GM12874 (cell line): ENCODE data around the gene RECK.

Experiments
- TF ChIP-seq, protein P1 (sequence below): IDR thresholded peaks from 2 replicates; pipeline ENCODE4 v1.5.1; 2011; ENCODE audit warnings: low read depth, mild to moderate bottlenecking, control low read depth, low read length, moderate library complexity; ENCODE audit not compliant: insufficient read depth

RECK gene

DNA sequence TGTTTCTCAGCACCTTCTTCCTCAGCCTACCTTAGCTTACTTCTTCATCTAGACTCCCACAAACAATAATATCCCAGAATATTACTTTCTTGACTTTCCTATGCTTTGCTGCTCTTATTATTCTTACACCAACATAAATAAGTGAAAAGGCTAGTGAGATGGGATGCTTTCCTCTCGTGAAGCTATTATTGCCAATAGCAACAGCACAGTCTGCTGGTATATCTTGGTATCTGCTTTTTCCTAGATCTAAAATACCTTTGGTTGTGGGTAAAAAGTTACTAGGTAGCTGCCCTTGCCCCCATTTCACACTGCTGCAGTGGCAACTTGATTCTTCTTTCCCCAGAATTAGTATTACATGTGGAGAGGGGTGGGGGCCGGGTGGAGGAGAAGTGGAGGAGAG lies 73.7 kb downstream of the RECK start:
- TF ChIP-seq, protein P1, sequence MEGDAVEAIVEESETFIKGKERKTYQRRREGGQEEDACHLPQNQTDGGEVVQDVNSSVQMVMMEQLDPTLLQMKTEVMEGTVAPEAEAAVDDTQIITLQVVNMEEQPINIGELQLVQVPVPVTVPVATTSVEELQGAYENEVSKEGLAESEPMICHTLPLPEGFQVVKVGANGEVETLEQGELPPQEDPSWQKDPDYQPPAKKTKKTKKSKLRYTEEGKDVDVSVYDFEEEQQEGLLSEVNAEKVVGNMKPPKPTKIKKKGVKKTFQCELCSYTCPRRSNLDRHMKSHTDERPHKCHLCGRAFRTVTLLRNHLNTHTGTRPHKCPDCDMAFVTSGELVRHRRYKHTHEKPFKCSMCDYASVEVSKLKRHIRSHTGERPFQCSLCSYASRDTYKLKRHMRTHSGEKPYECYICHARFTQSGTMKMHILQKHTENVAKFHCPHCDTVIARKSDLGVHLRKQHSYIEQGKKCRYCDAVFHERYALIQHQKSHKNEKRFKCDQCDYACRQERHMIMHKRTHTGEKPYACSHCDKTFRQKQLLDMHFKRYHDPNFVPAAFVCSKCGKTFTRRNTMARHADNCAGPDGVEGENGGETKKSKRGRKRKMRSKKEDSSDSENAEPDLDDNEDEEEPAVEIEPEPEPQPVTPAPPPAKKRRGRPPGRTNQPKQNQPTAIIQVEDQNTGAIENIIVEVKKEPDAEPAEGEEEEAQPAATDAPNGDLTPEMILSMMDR = 0 out of 2 replicates have a peak, but pooled peaks have one; percentile 3

DNA sequence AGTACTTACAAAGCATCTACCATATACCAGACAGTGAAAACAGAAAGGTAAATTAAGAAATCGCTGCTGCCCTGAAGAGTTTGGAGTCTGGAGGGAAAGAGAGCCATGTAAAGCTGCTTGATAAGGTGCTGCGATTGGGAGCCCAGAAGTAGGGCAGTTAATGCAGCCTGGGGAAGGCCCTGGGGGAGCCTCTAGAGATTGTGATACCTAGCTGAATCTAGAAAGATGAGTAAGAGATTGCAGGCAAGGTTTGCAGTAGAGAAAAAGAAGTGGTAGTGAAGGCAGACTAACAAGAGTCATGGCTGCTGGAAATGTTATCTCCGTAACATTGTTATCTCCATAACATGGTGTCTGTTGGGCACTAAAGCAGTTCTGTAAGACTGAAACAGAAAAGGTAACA lies 75.8 kb downstream of the RECK start:
- TF ChIP-seq, protein P1 = no peak

DNA sequence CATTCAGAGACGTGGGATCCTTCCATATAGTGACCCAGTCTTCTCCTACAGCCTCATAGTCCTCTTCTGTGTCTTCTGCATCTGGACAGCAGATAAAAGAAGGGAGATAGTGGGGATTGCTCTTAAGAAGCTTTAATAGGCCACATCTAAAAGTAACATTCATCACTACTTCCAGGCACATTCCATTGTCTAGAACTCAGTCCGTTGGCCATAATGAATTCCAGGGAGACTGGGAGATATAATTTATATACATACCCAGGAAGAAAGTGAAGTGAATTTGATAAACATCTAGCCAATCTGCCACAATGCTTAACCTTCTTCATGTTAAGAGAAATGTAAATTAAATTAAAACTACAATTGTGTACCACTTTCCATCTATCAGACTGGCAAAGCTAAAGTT lies 77.3 kb downstream of the RECK start:
- TF ChIP-seq, protein P1 = no peak

DNA sequence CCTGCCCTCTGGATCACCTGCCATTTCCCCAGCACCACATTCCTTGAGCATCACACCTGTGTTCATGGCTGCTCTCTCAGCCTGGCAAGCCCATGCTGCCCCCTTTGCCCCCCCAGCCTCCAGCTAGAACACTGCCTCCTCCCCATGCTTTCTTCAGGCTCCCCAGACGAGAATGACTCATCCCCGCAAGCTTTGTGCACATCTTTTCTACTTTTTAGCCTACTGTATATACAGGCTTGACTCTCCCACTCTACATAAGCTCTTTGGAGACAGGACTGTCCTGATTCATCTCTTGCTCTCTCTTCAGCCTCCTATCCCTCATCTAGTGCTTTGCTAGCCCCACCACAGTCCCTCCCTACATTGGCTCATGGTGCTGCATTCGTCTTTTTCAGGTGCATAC lies 79.9 kb downstream of the RECK start:
- TF ChIP-seq, protein P1 = no peak

DNA sequence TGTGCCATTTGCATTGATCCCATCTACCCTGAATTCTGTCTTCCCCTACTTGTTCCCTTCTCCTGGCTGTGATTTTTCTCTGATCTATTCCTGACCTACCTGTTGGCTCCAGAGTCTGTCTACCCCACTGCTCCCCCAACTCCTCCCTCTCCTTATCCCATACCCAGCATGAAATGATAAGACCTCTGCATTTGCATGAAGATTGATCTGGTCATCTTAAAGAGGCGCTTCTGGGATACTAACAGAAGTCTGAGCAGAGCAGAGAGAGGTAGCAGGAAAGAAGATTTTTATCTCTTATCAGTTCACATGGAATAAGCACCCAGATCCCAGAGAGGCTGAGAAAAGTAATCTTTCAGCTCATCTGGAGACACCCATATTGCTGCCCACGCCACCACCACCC lies 81.5 kb downstream of the RECK start:
- TF ChIP-seq, protein P1 = no peak

DNA sequence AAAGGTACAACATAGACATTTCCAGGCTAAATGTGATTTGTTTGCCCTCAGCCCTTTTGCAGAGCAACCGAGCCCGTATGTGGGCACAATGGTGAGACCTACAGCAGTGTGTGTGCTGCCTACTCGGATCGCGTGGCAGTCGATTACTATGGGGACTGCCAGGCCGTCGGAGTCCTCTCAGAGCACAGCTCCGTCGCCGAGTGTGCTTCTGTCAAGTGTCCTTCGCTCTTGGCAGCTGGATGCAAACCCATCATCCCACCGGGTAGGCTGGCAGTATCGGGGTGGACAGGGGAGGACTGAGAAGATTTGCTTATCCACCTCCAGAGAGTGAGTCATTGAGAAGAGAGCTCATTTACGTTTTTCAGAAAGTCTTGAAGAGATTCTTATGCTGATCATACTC lies 82.0 kb downstream of the RECK start:
- TF ChIP-seq, protein P1 = no peak

DNA sequence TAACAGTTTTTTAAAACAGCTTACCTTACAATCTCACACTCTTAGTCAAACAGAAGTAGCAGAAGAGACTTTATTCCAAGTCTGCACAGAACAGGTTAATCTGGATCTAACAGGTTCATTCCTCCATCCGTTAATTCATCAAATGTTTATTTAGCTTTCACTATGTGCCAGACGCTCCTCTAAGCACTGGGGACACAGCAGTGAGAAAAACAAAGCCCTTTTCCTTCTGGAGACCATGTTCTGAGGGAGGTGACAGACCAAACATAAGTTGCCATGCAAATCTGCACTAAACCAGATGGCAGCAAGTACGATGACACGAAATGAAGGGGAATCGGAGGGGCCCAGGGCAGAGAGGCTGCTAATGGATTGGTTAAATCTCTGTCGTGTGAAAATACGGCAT lies 82.8 kb downstream of the RECK start:
- TF ChIP-seq, protein P1 = no peak

DNA sequence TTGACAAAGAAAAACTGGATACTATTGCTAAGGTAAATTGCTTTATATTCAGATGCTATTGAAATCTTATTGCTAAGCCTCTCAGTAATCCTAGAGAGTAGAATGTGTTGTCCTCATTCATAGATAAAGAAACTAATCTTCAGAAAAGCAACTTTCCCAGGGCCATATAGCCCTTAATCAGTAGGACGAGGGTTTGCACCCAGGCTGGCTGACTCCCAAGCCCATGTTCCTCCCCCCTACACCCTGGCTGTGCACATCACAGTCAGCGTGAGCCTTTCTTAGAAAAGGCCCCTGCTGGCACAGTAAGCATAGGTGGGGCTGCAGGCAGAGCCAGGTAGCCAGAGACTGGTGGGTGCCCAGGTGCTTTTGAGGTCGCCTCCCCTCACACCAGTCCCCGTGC lies 84.0 kb downstream of the RECK start:
- TF ChIP-seq, protein P1 = no peak
